Endothelial cell of umbilical vein (primary cell): ENCODE data around the gene CYTH2. TPM values are rescaled to one million over a fixed set of nuclear protein-coding genes. Genes with fewer than 3 reads are reported as not detected.
A peak's percentile ranks its signal among the peaks of the same experiment; 100 is the strongest.

ENCODE experiments used
- BruUV-seq: library from RNA; stranded (reverse); fragments of 400-500 nt; replicated peaks from 2 replicates; lab custom pipeline; 2021; lab: Mats Ljungman, UMichigan
- CTCF ChIA-PET: fragments of 300-600, 350-600 bp; sonication (Branson Sonifier 250); formaldehyde crosslinking; loops from one replicate; lab custom pipeline; 2021; ENCODE audit warnings: antibody characterized with exemption, inconsistent platforms; lab: Charles Lee
- POLR2A ChIA-PET: fragments of 300-600, 350-600 bp; sonication (Branson Sonifier 250); formaldehyde crosslinking; loops from one replicate; lab custom pipeline; 2021; ENCODE audit warnings: antibody characterized with exemption, inconsistent platforms; lab: Charles Lee
- DNase-seq: peaks from one replicate; pipeline ENCODE4 v3.0.0-alpha.2; 2011; ENCODE audit warnings: low read depth, low spot score
- FAIRE-seq: peaks from 2 replicates; lab custom pipeline; 2011; peaks lifted over from hg19 to GRCh38; lab: Jason Lieb, UNC
- H2AFZ ChIP-seq: 2 replicates; pipeline ENCODE4 v1.6.0; 2012; ENCODE audit warnings: low read depth, low read length, control low read depth, inconsistent platforms
- H3K27ac ChIP-seq: 2 replicates; pipeline ENCODE4 v1.5.1; 2011; ENCODE audit warnings: low read depth, mild to moderate bottlenecking, control low read depth, low read length, moderate library complexity; ENCODE audit not compliant: insufficient read depth
- H3K27me3 ChIP-seq, 2 experiments: 2 replicates each; pipeline versions ENCODE4 v1.6.0 to v1.6.1; 2011; ENCODE audit warnings: low read length in 2 of 2, mixed read lengths in 1 of 2; ENCODE audit not compliant: control insufficient read depth in 2 of 2, insufficient read depth in 2 of 2
- H3K36me3 ChIP-seq, 2 experiments: 2 replicates in 1 of 2; 3 replicates in 1 of 2; pipeline ENCODE4 v1.5.1; 2011; ENCODE audit warnings: low read length in 2 of 2, mild to moderate bottlenecking in 1 of 2, moderate library complexity in 1 of 2; ENCODE audit not compliant: control insufficient read depth in 2 of 2, insufficient read depth in 2 of 2; ENCODE audit errors: extremely low read depth in 1 of 2
- H3K4me1 ChIP-seq: 3 replicates; pipeline ENCODE4 v1.5.1; 2011; ENCODE audit warnings: mild to moderate bottlenecking, low read length; ENCODE audit not compliant: control insufficient read depth, insufficient read depth; ENCODE audit errors: extremely low read depth
- H3K4me2 ChIP-seq: 2 replicates; pipeline ENCODE4 v1.6.1; 2011; ENCODE audit warnings: low read length, control low read depth, mixed read lengths; ENCODE audit not compliant: insufficient read depth
- H3K4me3 ChIP-seq, 3 experiments: fragments of 200-600 bp in 1 of 3; sonication (generic), shearing (Covaris generic) in 1 of 3; replicated peaks in 1 of 3; 2 replicates each; pipeline ENCODE4 v1.5.1; 2011 to 2016; ENCODE audit warnings: control low read depth in 3 of 3, low read length in 3 of 3, mild to moderate bottlenecking in 2 of 3, inconsistent platforms in 1 of 3, low read depth in 1 of 3, moderate library complexity in 1 of 3; ENCODE audit not compliant: insufficient read depth in 1 of 3
- H3K79me2 ChIP-seq: 2 replicates; pipeline ENCODE4 v1.6.0; 2012; ENCODE audit warnings: low read length, inconsistent platforms; ENCODE audit not compliant: control insufficient read depth, insufficient read depth
- H3K9ac ChIP-seq: replicated peaks from 2 replicates; pipeline ENCODE3; 2011; ENCODE audit warnings: low read length, control low read depth; ENCODE audit not compliant: insufficient read depth; ENCODE audit errors: extremely low read depth
- H3K9me1 ChIP-seq: replicated peaks from 3 replicates; pipeline ENCODE4 v1.6.0; 2011; ENCODE audit warnings: mild to moderate bottlenecking, low read length; ENCODE audit not compliant: control insufficient read depth, insufficient read depth; ENCODE audit errors: extremely low read depth
- H3K9me3 ChIP-seq: replicated peaks from 2 replicates; pipeline ENCODE4 v1.5.1; 2012; ENCODE audit warnings: low read length, inconsistent platforms; ENCODE audit not compliant: control insufficient read depth, insufficient read depth
- H4K20me1 ChIP-seq: replicated peaks from 2 replicates; pipeline ENCODE3; 2011; ENCODE audit warnings: mild to moderate bottlenecking, low read length; ENCODE audit not compliant: control insufficient read depth, insufficient read depth; ENCODE audit errors: extremely low read depth
- CTCF ChIP-seq, 2 donors: IDR thresholded peaks; 1 replicate in 1 of 2; 2 replicates in 1 of 2; pipeline ENCODE4 v1.5.1; 2011; ENCODE audit warnings: low read length in 2 of 2, mild to moderate bottlenecking in 2 of 2, moderate library complexity in 2 of 2, control low read depth in 1 of 2, inconsistent platforms in 1 of 2, low read depth in 1 of 2; ENCODE audit not compliant: insufficient read depth in 1 of 2; ENCODE audit errors: extremely low read depth in 1 of 2
- EZH2 ChIP-seq: IDR thresholded peaks from 2 replicates; pipeline ENCODE4 v1.6.1; 2012; ENCODE audit warnings: borderline replicate concordance, low read depth, mild to moderate bottlenecking, moderate library complexity, low read length, inconsistent platforms; ENCODE audit not compliant: severe bottlenecking
- FOS ChIP-seq: IDR thresholded peaks from 2 replicates; pipeline ENCODE4 v1.6.1; 2011; ENCODE audit warnings: mild to moderate bottlenecking, low read length, moderate library complexity, borderline replicate concordance; ENCODE audit not compliant: insufficient read depth
- GATA2 ChIP-seq: IDR thresholded peaks from 2 replicates; pipeline ENCODE4 v1.7.0; 2011; ENCODE audit warnings: low read depth, mild to moderate bottlenecking, moderate library complexity, mixed read lengths, low read length; ENCODE audit not compliant: insufficient read length, insufficient read depth
- JUN ChIP-seq: IDR thresholded peaks from 2 replicates; pipeline ENCODE4 v1.6.1; 2011; ENCODE audit warnings: borderline replicate concordance, low read depth; ENCODE audit not compliant: insufficient read length, insufficient read depth
- MAX ChIP-seq: IDR thresholded peaks from 2 replicates; pipeline ENCODE4 v1.6.1; 2011; ENCODE audit not compliant: insufficient read depth, insufficient read length
- MYC ChIP-seq: IDR thresholded peaks from one replicate; pipeline ENCODE4 v1.6.1; 2011; ENCODE audit warnings: mild to moderate bottlenecking, low read depth, low read length
- POLR2A ChIP-seq: IDR thresholded peaks from 2 replicates; pipeline ENCODE4 v1.6.1; 2012; ENCODE audit warnings: low read depth, mild to moderate bottlenecking, control low read depth, low read length
- POLR2AphosphoS5 ChIP-seq: IDR thresholded peaks from 2 replicates; pipeline ENCODE4 v1.6.1; 2012; ENCODE audit warnings: low read depth, mild to moderate bottlenecking, control low read depth, low read length, moderate library complexity; ENCODE audit not compliant: insufficient read depth
- dilution Hi-C: fragments of 300-500 bp; cut with MboI; formaldehyde crosslinking; loops from one replicate; pipeline ENCODE4 v1.15.0; 2019; ENCODE audit warnings: low sequenced_read_pairs; ENCODE audit not compliant: extremely low pct_ligation_motif_present
- intact Hi-C: fragments of 100-400 bp; cut with micrococcal nuclease; formaldehyde crosslinking; loops from one replicate; pipeline ENCODE4 v1.10.0; 2022
- polyA plus RNA-seq, 4 experiments: library from polyadenylated mRNA; depleted of rRNA in 3 of 4; stranded (reverse) in 3 of 4; unstranded in 1 of 4; fragments of >200 nt; gene quantifications; 2 replicates each; pipeline versions ENCODE4 v1.2.1 to v1.2.3, GENCODE V29; 2011 to 2012; ENCODE audit warnings: missing spikeins in 1 of 4
- total RNA-seq: library from RNA; stranded (reverse); gene quantifications from 2 replicates; pipeline ENCODE4 v1.2.3, GENCODE V29; 2021

CYTH2 gene
- total and polyA plus RNA-seq, 2 donors (not counting 3 experiments of a cell fraction or from before 2014, with no cell fraction given), result 98.4 to 119 TPM

GRCh38 chr19:48468772-48469288 is 339 bp upstream of the CYTH2 start:
- H3K9me3 ChIP-seq, result no peaks in the 10 kb centered on the region
- peaks cover 8% of the 10 kb centered on the region for H3K4me1 ChIP-seq
- intact Hi-C loops (loop anchor here (2.0 kb wide), 4 partner anchors 24 to 148 kb away; partner anchors contain the start of genes GRWD1 and KDELR1), dilution Hi-C loops (no loop called here)
- peak overlapping the region; percentile 54 for H3K4me2 ChIP-seq
- TF ChIP-seq JUN (no peak), MAX (peak; percentile 49)
- H3K9ac ChIP-seq, result peak overlapping the region; percentile 98
- H3K79me2 ChIP-seq, result peaks cover 22% of the 10 kb centered on the region
- no peaks in the 10 kb centered on the region for H4K20me1 ChIP-seq
- no peaks in the 10 kb centered on the region for H3K9me1 ChIP-seq
- peak overlapping the region; percentile 64 for H2AFZ ChIP-seq
- CTCF ChIA-PET, result interaction anchor here (0.8 kb wide), 1 partner anchor 77 kb away, joined by 3 read pairs; the partner anchor contains the start of gene KDELR1
- POLR2A ChIA-PET, result no interaction called here
- peaks cover 11 to 29% of the 10 kb centered on the region in 2 experiments for H3K36me3 ChIP-seq
- peak overlapping the region; percentile 94 for H3K27ac ChIP-seq
- H3K27me3 ChIP-seq, result no peaks in the 10 kb centered on the region
- peak overlapping the region; percentile 49 to 85 (median 74) for H3K4me3 ChIP-seq
- no TSS peak for BruUV-seq
- peak; percentile 100 for DNase-seq
- peak; percentile 100 for FAIRE-seq

- Histone ChIP-seq H3K79me2 (peaks cover 22% of the 10 kb centered on the region), H3K36me3 (peaks cover 17 to 41% of the 10 kb centered on the region in 2 experiments), H2AFZ (no peak overlapping the region), H3K4me2 (peak overlapping the region; percentile 86), H3K4me3 (peak overlapping the region; percentile 74 to 85 (median 85)), H3K4me1 (peaks cover 8% of the 10 kb centered on the region), H3K27ac (peak overlapping the region; percentile 38), H4K20me1 (no peaks in the 10 kb centered on the region), H3K9me3 (no peaks in the 10 kb centered on the region), H3K9ac (peak overlapping the region; percentile 98), H3K27me3 (no peaks in the 10 kb centered on the region), H3K9me1 (no peaks in the 10 kb centered on the region)
- ChIA-PET POLR2A (interaction anchor here (0.7 to 1.2 kb wide), 5 partner anchors 9 to 87 kb away, joined by 3 to 5 read pairs (median 3); no protein-coding TSS in a partner anchor), CTCF (interaction anchor here (0.7 to 1.4 kb wide), 5 partner anchors 9 to 119 kb away, joined by 3 to 9 read pairs (median 4); no protein-coding TSS in a partner anchor)
- dilution Hi-C loops (no loop called here), intact Hi-C loops (loop anchor here (2.0 kb wide), 4 partner anchors 23 to 149 kb away; partner anchors contain the start of genes GRWD1 and KDELR1)
- BruUV-seq, result TSS peak; percentile 46
- TF ChIP-seq CTCF (IDR thresholded peaks at IDR 0.05; ENCODE audit: extremely low read depth in 1 of 2, insufficient read depth in 1 of 2, low read depth in 1 of 2, low read length in 2 of 2) (no peak), JUN (no peak), EZH2 (no peak), POLR2A (no peak), MAX (no peak), FOS (no peak), MYC (no peak), GATA2 (no peak), POLR2AphosphoS5 (no peak)
- no peak for DNase-seq
- no peak for FAIRE-seq
Observed at GRCh38 chr19:48469934-48470680, 938 bp downstream of the CYTH2 start.
